Measurements from ENCODE around the gene PALM3.

- TF ChIP-seq CTCF (IDR thresholded peaks at IDR 0.05; ENCODE audit: low read length) (no peak), EZH2 (IDR thresholded peaks at IDR 0.05; ENCODE audit: borderline replicate concordance, low read length) (no peak)
Observed at GRCh38 chr19:14082675-14082960, 20.7 kb upstream of the PALM3 start.

Data from OCI-LY1 (cell line).